HCT116 (cell line): Measurements from ENCODE around the gene ABCF3. TPM values are rescaled to one million over a fixed set of nuclear protein-coding genes. Genes with fewer than 3 reads are reported as not detected.

Experiments used
- ATAC-seq: fragments of 200-7000 bp; cut with Tn5 transposase; 2 replicates; pipeline ENCODE4 v1.9.1; 2020; ENCODE audit warnings: mild to moderate bottlenecking, moderate library complexity
- BruUV-seq: library from RNA; stranded (reverse); fragments of 400-500 nt; replicated peaks from 2 replicates; lab custom pipeline; 2021; lab: Mats Ljungman, UMichigan
- CTCF ChIA-PET: fragments of 300-600 bp; sonication (Branson Sonifier 250); formaldehyde crosslinking; loops from one replicate; lab custom pipeline; 2021; ENCODE audit warnings: antibody characterized with exemption; lab: Charles Lee
- POLR2A ChIA-PET: fragments of 300-600, 350-600 bp; sonication (Branson Sonifier 250); formaldehyde crosslinking; loops from one replicate; lab custom pipeline; 2021; ENCODE audit warnings: antibody characterized with exemption; lab: Charles Lee
- RAD21 ChIA-PET, 2 experiments: fragments of 300-600 bp; sonication (Branson Sonifier 250); formaldehyde crosslinking; loops; one replicate each; lab custom pipeline; 2023; ENCODE audit warnings: low total read pairs in 2 of 2; ENCODE audit not compliant: uncharacterized antibody in 2 of 2, unreplicated experiment in 2 of 2, low non-redundant PET in 1 of 2; lab: Charles Lee
- DNase-seq: peaks from one replicate; pipeline ENCODE4 v3.0.0-alpha.2; 2010; ENCODE audit warnings: low read depth, low spot score
- H2AFZ ChIP-seq: fragments of 200-600 bp; shearing (Covaris generic), sonication (generic); 2 replicates; pipeline ENCODE4 v1.6.1; 2017; ENCODE audit warnings: low read depth, mixed run types, mixed read lengths, antibody characterized with exemption, low read length; ENCODE audit not compliant: poor library complexity, severe bottlenecking
- H3K27ac ChIP-seq: 2 replicates; pipeline ENCODE4 v1.5.1; 2012; ENCODE audit warnings: low read depth, low read length
- H3K27me3 ChIP-seq: fragments of 200-600 bp; sonication (generic); 2 replicates; pipeline ENCODE4 v1.6.1; 2016; ENCODE audit warnings: mixed run types, low read length, mixed read lengths; ENCODE audit not compliant: insufficient read depth
- H3K36me3 ChIP-seq, 2 experiments: fragments of 200-500 bp in 1 of 2; fragments of 200-600 bp in 1 of 2; sonication (Bioruptor generic) in 1 of 2; sonication (generic) in 1 of 2; 2 replicates each; pipeline versions ENCODE4 v1.5.1 to v1.6.1; 2014 to 2016; ENCODE audit warnings: low read length in 2 of 2, inconsistent platforms in 1 of 2, mixed read lengths in 1 of 2, mixed run types in 1 of 2; ENCODE audit not compliant: insufficient read depth in 2 of 2, control insufficient read depth in 1 of 2
- H3K4me1 ChIP-seq, 2 experiments: fragments of 200-600 bp in 1 of 2; sonication (generic) in 1 of 2; 2 replicates each; pipeline versions ENCODE4 v1.5.1 to v1.6.1; 2012 to 2017; ENCODE audit warnings: low read length in 2 of 2, inconsistent platforms in 1 of 2, mild to moderate bottlenecking in 1 of 2, mixed read lengths in 1 of 2, mixed run types in 1 of 2, moderate library complexity in 1 of 2; ENCODE audit not compliant: insufficient read depth in 2 of 2, control insufficient read depth in 1 of 2
- H3K4me2 ChIP-seq: fragments of 200-600 bp; sonication (generic); 2 replicates; pipeline ENCODE4 v1.6.1; 2017; ENCODE audit warnings: mixed run types, low read length, mixed read lengths
- H3K4me3 ChIP-seq, 2 experiments: fragments of 200-600 bp in 1 of 2; sonication (generic) in 1 of 2; replicated peaks in 1 of 2; 2 replicates each; pipeline ENCODE4 v1.5.1; 2011 to 2016; ENCODE audit warnings: low read length in 2 of 2, control low read depth in 1 of 2, low read depth in 1 of 2, mild to moderate bottlenecking in 1 of 2, mixed read lengths in 1 of 2, mixed run types in 1 of 2
- H3K79me2 ChIP-seq: fragments of 200-600 bp; sonication (generic); 2 replicates; pipeline ENCODE4 v1.6.1; 2017; ENCODE audit warnings: mild to moderate bottlenecking, mixed run types, low read length, moderate library complexity, mixed read lengths; ENCODE audit not compliant: insufficient read depth
- H3K9ac ChIP-seq: fragments of 200-600 bp; sonication (generic); 2 replicates; pipeline ENCODE4 v1.6.1; 2016; ENCODE audit warnings: low read length, mixed read lengths
- H3K9me2 ChIP-seq: fragments of 200-600 bp; sonication (generic), shearing (Covaris generic); 2 replicates; pipeline ENCODE4 v1.6.1; 2017; ENCODE audit warnings: mixed run types, mild to moderate bottlenecking, moderate library complexity; ENCODE audit not compliant: insufficient read depth
- H3K9me3 ChIP-seq, 2 experiments: fragments of 200-500 bp in 1 of 2; fragments of 200-600 bp in 1 of 2; sonication (Bioruptor generic) in 1 of 2; sonication (generic) in 1 of 2; 2 replicates each; pipeline ENCODE4 v1.6.1; 2014 to 2017; ENCODE audit warnings: low read length in 2 of 2, mixed read lengths in 2 of 2, inconsistent platforms in 1 of 2, low read depth in 1 of 2, mild to moderate bottlenecking in 1 of 2, mixed run types in 1 of 2, moderate library complexity in 1 of 2; ENCODE audit not compliant: control insufficient read depth in 1 of 2, insufficient read depth in 1 of 2
- H4K20me1 ChIP-seq: fragments of 200-600 bp; sonication (generic), shearing (Covaris generic); 2 replicates; pipeline ENCODE4 v1.6.1; 2017; ENCODE audit warnings: mixed run types, mild to moderate bottlenecking, moderate library complexity; ENCODE audit not compliant: insufficient read depth
- CTCF ChIP-seq, 3 experiments: fragments of 200-600 bp in 1 of 3; sonication (generic) in 1 of 3; IDR thresholded peaks in 2 of 3; conservative IDR thresholded peaks in 1 of 3; 2 replicates each; pipeline ENCODE4 v1.5.1; 2012 to 2017; ENCODE audit warnings: low read depth in 2 of 3, low read length in 2 of 3, antibody characterized with exemption in 1 of 3, borderline replicate concordance in 1 of 3, control low read depth in 1 of 3, mild to moderate bottlenecking in 1 of 3, mixed read lengths in 1 of 3, mixed run types in 1 of 3, moderate library complexity in 1 of 3; ENCODE audit not compliant: insufficient read depth in 1 of 3
- ELF1 ChIP-seq: IDR thresholded peaks from 2 replicates; pipeline ENCODE4 v1.6.1; 2012; ENCODE audit warnings: low read depth, borderline replicate concordance
- FOSL1 ChIP-seq: IDR thresholded peaks from 2 replicates; pipeline ENCODE4 v1.6.1; 2012; ENCODE audit warnings: low read depth
- JUND ChIP-seq: IDR thresholded peaks from 2 replicates; pipeline ENCODE4 v1.6.1; 2012
- MAX ChIP-seq: IDR thresholded peaks from 2 replicates; pipeline ENCODE4 v1.6.1; 2012
- POLR2A ChIP-seq: IDR thresholded peaks from 2 replicates; pipeline ENCODE4 v1.7.0; 2011; ENCODE audit warnings: borderline replicate concordance; ENCODE audit not compliant: insufficient read depth, insufficient read length; ENCODE audit errors: extremely low read depth
- POLR2AphosphoS5 ChIP-seq: IDR thresholded peaks from 2 replicates; pipeline ENCODE4 v1.6.1; 2011; ENCODE audit warnings: mild to moderate bottlenecking, low read depth, low read length, moderate library complexity
- RAD21 ChIP-seq: IDR thresholded peaks from 2 replicates; pipeline ENCODE4 v1.6.1; 2012; ENCODE audit warnings: low read depth, mild to moderate bottlenecking
- YY1 ChIP-seq: IDR thresholded peaks from 2 replicates; pipeline ENCODE4 v1.6.1; 2011; ENCODE audit warnings: low read length, low read depth, moderate library complexity, mild to moderate bottlenecking; ENCODE audit not compliant: insufficient replicate concordance; ENCODE audit errors: extremely low read depth
- ZBTB33 ChIP-seq: IDR thresholded peaks from 2 replicates; pipeline ENCODE4 v1.6.1; 2011; ENCODE audit warnings: mild to moderate bottlenecking, low read length, moderate library complexity; ENCODE audit not compliant: insufficient replicate concordance; ENCODE audit errors: extremely low read depth
- intact Hi-C: fragments of 100-400 bp; cut with micrococcal nuclease; formaldehyde crosslinking; loops from 2 replicates; pipeline ENCODE4 v1.10.0; 2022
- total RNA-seq: library from RNA; stranded (reverse); gene quantifications from one replicate; pipeline ENCODE4 v1.2.1, GENCODE V29; 2021; ENCODE audit not compliant: unreplicated experiment

Gene ABCF3
- total RNA-seq, 1 experiment from 2014 or later, result 74.6 TPM

- peak; percentile 85 for DNase-seq
- H2AFZ ChIP-seq, result no peak overlapping the region
- H3K4me1 ChIP-seq, result peaks cover 12 to 26% of the 10 kb centered on the region in 2 experiments
- peak overlapping the region; percentile 70 for H3K4me2 ChIP-seq
- H3K9me3 ChIP-seq, result no peaks in the 10 kb centered on the region
- BruUV-seq, result no TSS peak
- intact Hi-C loops, result no loop called here
- TF ChIP-seq JUND, result peak; percentile 76
- TF ChIP-seq RAD21, result peak; percentile 54
- peak; percentile 35 to 47 (median 43); a peak in 5 of 6 replicates for TF ChIP-seq CTCF (IDR thresholded peaks at IDR 0.05 in 2 of 3, conservative IDR thresholded peaks at IDR 0.05 in 1 of 3; ENCODE audit: borderline replicate concordance in 1 of 3, insufficient read depth in 1 of 3, low read depth in 2 of 3, low read length in 2 of 3)
- peak; percentile 64; the same call in 1 of the 2 replicates for TF ChIP-seq FOSL1
- TF ChIP-seq POLR2A, result no peak
- no peak; the same call in 1 of the 2 replicates for TF ChIP-seq MAX
- TF ChIP-seq YY1, result peak; percentile 32
- peak; percentile 60 for TF ChIP-seq ZBTB33
- TF ChIP-seq ELF1, result no peak
- TF ChIP-seq POLR2AphosphoS5, result peak; percentile 73
- TF ChIP-seq, all 23 proteins: peak for 7
- Histone ChIP-seq H3K27ac (peak overlapping the region; percentile 23; the same call in 1 of the 2 replicates), H3K27me3 (no peaks in the 10 kb centered on the region), H3K36me3 (no peaks in the 10 kb centered on the region), H4K20me1 (no peaks in the 10 kb centered on the region), H3K9ac (peak overlapping the region; percentile 28; the same call in 1 of the 2 replicates), H3K9me2 (no peaks in the 10 kb centered on the region), H3K79me2 (no peaks in the 10 kb centered on the region), H3K4me3 (no peak overlapping the region)
- ATAC-seq, result peak; percentile 76
- ChIA-PET RAD21 (interaction anchor here in 1 of 2 experiments (0.9 kb wide), 1 partner anchor 60 kb away, joined by 3 read pairs; no protein-coding TSS in a partner anchor), POLR2A (no interaction called here), CTCF (no interaction called here)
These were observed 48.2 kb downstream of the ABCF3 start for GRCh38 chr3:184234224-184234623.
